GM12872 (cell line): ENCODE measurements around the gene SYT13.

Source experiments
- CTCF ChIP-seq: IDR thresholded peaks from 3 replicates; pipeline ENCODE4 v1.5.1; 2011; ENCODE audit warnings: low read depth, mild to moderate bottlenecking, low read length, moderate library complexity; ENCODE audit not compliant: insufficient read depth

SYT13 gene

GRCh38 chr11:45273509-45273908 is 12.6 kb downstream of the SYT13 start:
- no peak for TF ChIP-seq CTCF

- TF ChIP-seq CTCF, result no peak
Observed at GRCh38 chr11:45272701-45273100, 13.4 kb downstream of the SYT13 start.

- TF ChIP-seq CTCF, result no peak
Observed at GRCh38 chr11:45270946-45271716, 15.0 kb downstream of the SYT13 start.

GRCh38 chr11:45269678-45270077 is 16.5 kb downstream of the SYT13 start:
- TF ChIP-seq CTCF, result no peak

- TF ChIP-seq CTCF, result no peak
Observed at GRCh38 chr11:45267652-45268299, 18.4 kb downstream of the SYT13 start.

- peak; percentile 67 for TF ChIP-seq CTCF
Observed at GRCh38 chr11:45267052-45267451, 19.1 kb downstream of the SYT13 start.

- TF ChIP-seq CTCF, result no peak
Observed at GRCh38 chr11:45266676-45267020, 19.5 kb downstream of the SYT13 start.
